ENCODE results near the gene UROC1. TPM values are rescaled to one million over a fixed set of nuclear protein-coding genes. Genes with fewer than 3 reads are reported as not detected.

UROC1 gene
- total and polyA plus RNA-seq, 2 experiments from 2014 or later, result not detected

GRCh38 chr3:126433496-126434263 is 83.9 kb downstream of the UROC1 start:
- Histone ChIP-seq H3K27ac (ENCODE audit: low read depth) (no peak overlapping the region), H3F3A (replicated peaks; ENCODE audit: low read depth) (no peaks in the 10 kb centered on the region), H3K4me1 (ENCODE audit: insufficient read depth) (no peaks in the 10 kb centered on the region), H4K20me1 (replicated peaks; ENCODE audit: insufficient read depth) (no peaks in the 10 kb centered on the region), H3K36me3 (ENCODE audit: insufficient read depth) (no peaks in the 10 kb centered on the region), H3K4me2 (no peak overlapping the region), H3K9me2 (ENCODE audit: insufficient read depth) (no peaks in the 10 kb centered on the region), H2AFZ (no peak overlapping the region), H3K27me3 (ENCODE audit: insufficient read depth) (no peaks in the 10 kb centered on the region), H3K79me2 (replicated peaks; ENCODE audit: insufficient read depth) (no peaks in the 10 kb centered on the region), H3K4me3 (no peak overlapping the region)
- no peak for ATAC-seq
- no peak for DNase-seq (ENCODE audit: low spot score)
- Mint-ChIP-seq H3K27me3 (ENCODE audit: insufficient read depth, low read depth, poor library complexity) (peaks cover 3% of the 10 kb centered on the region), H3K4me1 (peaks cover 3% of the 10 kb centered on the region; the same call in 2 of the 3 replicates), H3K4me3 (no peak overlapping the region), H3K9me3 (no peaks in the 10 kb centered on the region), H3K36me3 (ENCODE audit: low read depth) (peaks cover 20% of the 10 kb centered on the region), H3K27ac (no peak overlapping the region)
- no peak for TF ChIP-seq NANOG (IDR thresholded peaks at IDR 0.05; ENCODE audit: borderline replicate concordance)
- TF ChIP-seq CREB1 (CRISPR knock-in tag; IDR thresholded peaks at IDR 0.05; ENCODE audit: low read depth), result no peak

GRCh38 chr3:126433105-126433430 is 84.5 kb downstream of the UROC1 start:
- Histone ChIP-seq H3F3A (replicated peaks; ENCODE audit: low read depth) (no peaks in the 10 kb centered on the region), H3K9me2 (ENCODE audit: insufficient read depth) (0 out of 2 replicates have a peak, but pooled peaks cover 2% of the 10 kb centered on the region), H2AFZ (no peak overlapping the region), H3K36me3 (ENCODE audit: insufficient read depth) (no peaks in the 10 kb centered on the region), H4K20me1 (replicated peaks; ENCODE audit: insufficient read depth) (no peaks in the 10 kb centered on the region), H3K4me1 (ENCODE audit: insufficient read depth) (no peaks in the 10 kb centered on the region), H3K27ac (ENCODE audit: low read depth) (no peak overlapping the region), H3K4me2 (no peak overlapping the region), H3K4me3 (no peak overlapping the region), H3K27me3 (ENCODE audit: insufficient read depth) (no peaks in the 10 kb centered on the region), H3K79me2 (replicated peaks; ENCODE audit: insufficient read depth) (no peaks in the 10 kb centered on the region)
- ATAC-seq (no peak), DNase-seq (ENCODE audit: low spot score) (no peak)
- H3K36me3 Mint-ChIP-seq (ENCODE audit: low read depth), result peaks cover 14% of the 10 kb centered on the region
- H3K27me3 Mint-ChIP-seq (ENCODE audit: insufficient read depth, low read depth, poor library complexity), result peaks cover 3% of the 10 kb centered on the region
- H3K4me3 Mint-ChIP-seq, result no peak overlapping the region
- H3K27ac Mint-ChIP-seq, result no peak overlapping the region
- no peaks in the 10 kb centered on the region for H3K9me3 Mint-ChIP-seq
- TF ChIP-seq EZH2phosphoT487 (IDR thresholded peaks at IDR 0.05; ENCODE audit: unreplicated experiment) (no peak), EZH2 (IDR thresholded peaks at IDR 0.05; ENCODE audit: low read depth, unreplicated experiment) (no peak)
- H3K4me1 Mint-ChIP-seq, result no peaks in the 10 kb centered on the region

GRCh38 chr3:126432361-126433104 is 85.0 kb downstream of the UROC1 start:
- Mint-ChIP-seq H3K36me3 (ENCODE audit: low read depth) (peaks cover 9% of the 10 kb centered on the region), H3K4me3 (no peak overlapping the region), H3K27ac (no peak overlapping the region), H3K4me1 (no peaks in the 10 kb centered on the region), H3K9me3 (peaks cover 3% of the 10 kb centered on the region; the same call in 1 of the 3 replicates), H3K27me3 (ENCODE audit: insufficient read depth, low read depth, poor library complexity) (peaks cover 3% of the 10 kb centered on the region)
- H3F3A ChIP-seq (replicated peaks; ENCODE audit: low read depth), result no peaks in the 10 kb centered on the region
- H4K20me1 ChIP-seq (replicated peaks; ENCODE audit: insufficient read depth), result no peaks in the 10 kb centered on the region
- H3K4me2 ChIP-seq, result no peak overlapping the region
- ATAC-seq, result no peak
- H3K9me2 ChIP-seq (ENCODE audit: insufficient read depth), result 0 out of 2 replicates have a peak, but pooled peaks cover 4% of the 10 kb centered on the region
- no peaks in the 10 kb centered on the region for H3K4me1 ChIP-seq (ENCODE audit: insufficient read depth)
- no peaks in the 10 kb centered on the region for H3K79me2 ChIP-seq (replicated peaks; ENCODE audit: insufficient read depth)
- H2AFZ ChIP-seq, result no peak overlapping the region
- no peak overlapping the region for H3K27ac ChIP-seq (ENCODE audit: low read depth)
- no peaks in the 10 kb centered on the region for H3K36me3 ChIP-seq (ENCODE audit: insufficient read depth)
- DNase-seq (ENCODE audit: low spot score), result no peak
- H3K27me3 ChIP-seq (ENCODE audit: insufficient read depth), result no peaks in the 10 kb centered on the region
- H3K4me3 ChIP-seq, result no peak overlapping the region
- no peak for TF ChIP-seq JUNB (IDR thresholded peaks at IDR 0.05; ENCODE audit: unreplicated experiment)
- TF ChIP-seq NANOG (IDR thresholded peaks at IDR 0.05; ENCODE audit: borderline replicate concordance), result no peak
- TF ChIP-seq REST (IDR thresholded peaks at IDR 0.05; ENCODE audit: unreplicated experiment), result no peak
- no peak for TF ChIP-seq CREB1 (CRISPR knock-in tag; IDR thresholded peaks at IDR 0.05; ENCODE audit: low read depth)
- TF ChIP-seq POLR2AphosphoS5 (IDR thresholded peaks at IDR 0.05; ENCODE audit: low read depth), result no peak
- no peak for TF ChIP-seq ETS1 (IDR thresholded peaks at IDR 0.05)
- TF ChIP-seq CTCF (conservative IDR thresholded peaks at IDR 0.05; ENCODE audit: low read depth in 2 of 2), result no peak
- no peak for TF ChIP-seq ZNF331 (CRISPR knock-in tag; IDR thresholded peaks at IDR 0.05; ENCODE audit: low read depth)
